Cardiac muscle cell (in vitro differentiated cells and primary cell): ENCODE measurements around the gene TRPC6. TPM values are rescaled to one million over a fixed set of nuclear protein-coding genes. Genes with fewer than 3 reads are reported as not detected.

ENCODE experiments used
- DNase-seq, 2 donors: peaks; one replicate each; pipeline versions ENCODE4 v3.0.0 to v3.0.0-alpha.2; 2010 to 2017; ENCODE audit warnings: low read depth in 1 of 2, low spot score in 1 of 2
- H3K27ac ChIP-seq: fragments of 200-600 bp; sonication (generic); 2 replicates; pipeline ENCODE4 v1.5.1; 2016
- H3K27me3 ChIP-seq: fragments of 200-600 bp; sonication (generic); 2 replicates; pipeline ENCODE4 v1.6.0; 2016; ENCODE audit warnings: control low read depth
- H3K36me3 ChIP-seq: fragments of 200-600 bp; sonication (generic); 2 replicates; pipeline ENCODE4 v1.5.1; 2016; ENCODE audit warnings: control low read depth
- H3K4me1 ChIP-seq: fragments of 200-600 bp; sonication (generic); 2 replicates; pipeline ENCODE4 v1.8.1; 2017; ENCODE audit warnings: low read depth, mild to moderate bottlenecking, mixed run types
- H3K4me3 ChIP-seq: fragments of 200-600 bp; sonication (generic); 2 replicates; pipeline ENCODE4 v1.5.1; 2016; ENCODE audit warnings: mild to moderate bottlenecking
- H3K9me3 ChIP-seq: fragments of 200-600 bp; sonication (generic); 2 replicates; pipeline ENCODE4 v1.5.1; 2017; ENCODE audit warnings: low read depth, mild to moderate bottlenecking, control low read depth
- CTCF ChIP-seq: IDR thresholded peaks from 2 replicates; pipeline ENCODE4 v1.5.1; 2012; ENCODE audit warnings: low read depth, mild to moderate bottlenecking, low read length
- polyA plus RNA-seq: library from polyadenylated mRNA; unstranded; fragments of >200 nt; fragmentation: Nextera tagmentation; extraction: Ambion mirVana; gene quantifications from 2 replicates; pipeline ENCODE4 v1.2.1, GENCODE V29; 2016
- total RNA-seq: library from RNA; depleted of rRNA; stranded (reverse); fragments of >200 nt; gene quantifications from 2 replicates; pipeline ENCODE4 v1.2.3, GENCODE V29; 2016

Gene TRPC6
- total and polyA plus RNA-seq, 2 experiments from 2014 or later = not detected

GRCh38 chr11:101600924-101601323 lies 17.1 kb upstream of the TRPC6 start:
- DNase-seq = no peak
- Histone ChIP-seq H3K27me3 (no peaks in the 10 kb centered on the region), H3K9me3 (no peaks in the 10 kb centered on the region), H3K4me3 (no peak overlapping the region), H3K27ac (no peak overlapping the region), H3K36me3 (no peaks in the 10 kb centered on the region), H3K4me1 (no peaks in the 10 kb centered on the region)
- TF ChIP-seq CTCF = no peak

GRCh38 chr11:101586965-101587364 lies 3.2 kb upstream of the TRPC6 start:
- Histone ChIP-seq H3K4me3 (no peak overlapping the region), H3K4me1 (no peaks in the 10 kb centered on the region), H3K36me3 (no peaks in the 10 kb centered on the region), H3K27ac (no peak overlapping the region), H3K27me3 (peaks cover 43% of the 10 kb centered on the region), H3K9me3 (no peaks in the 10 kb centered on the region)
- DNase-seq = no peak
- TF ChIP-seq CTCF = no peak

DNA sequence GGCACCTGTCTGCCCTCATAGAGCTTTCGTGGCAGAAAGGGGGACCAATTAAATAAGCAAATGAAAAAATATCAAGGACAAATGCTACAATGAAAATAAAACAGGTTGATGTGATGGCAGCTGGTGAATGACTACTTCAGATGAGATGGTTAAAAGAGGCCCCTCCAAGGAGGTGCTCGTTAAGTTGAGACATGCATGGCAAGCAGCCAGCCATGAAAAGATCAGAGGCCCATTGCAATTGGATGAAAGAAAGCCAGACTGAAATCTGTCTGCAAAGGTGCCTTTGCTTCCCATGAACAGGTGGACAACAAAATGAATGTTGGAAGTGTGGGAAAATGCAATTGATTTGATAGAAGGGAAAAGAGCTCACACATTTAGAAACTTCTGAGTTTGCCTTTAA lies 848 bp upstream of the TRPC6 start:
- Histone ChIP-seq H3K27me3 (peaks cover 57% of the 10 kb centered on the region), H3K9me3 (no peaks in the 10 kb centered on the region), H3K36me3 (no peaks in the 10 kb centered on the region), H3K4me3 (no peak overlapping the region), H3K27ac (no peak overlapping the region), H3K4me1 (no peaks in the 10 kb centered on the region)
- TF ChIP-seq CTCF = no peak
- DNase-seq = no peak

DNA sequence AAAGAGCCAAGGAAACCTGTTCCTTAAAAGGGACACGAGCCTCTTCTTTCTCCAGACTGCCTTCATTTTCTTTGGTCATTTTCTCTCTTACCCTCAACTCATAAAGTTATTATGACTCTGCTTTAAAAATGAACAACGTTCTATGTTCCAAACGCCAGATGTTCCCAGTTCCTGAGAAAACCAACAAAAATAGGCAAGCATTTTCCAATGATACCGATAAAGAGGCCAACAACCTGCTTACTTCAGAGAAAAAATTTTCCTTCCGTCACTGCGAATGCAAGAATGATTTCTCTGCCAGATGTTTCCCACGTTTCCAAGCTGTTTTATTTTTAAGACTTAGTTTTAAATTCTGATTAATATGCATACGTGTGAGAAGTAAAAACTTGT lies 315 bp upstream of the TRPC6 start:
- no peaks in the 10 kb centered on the region for H3K36me3 ChIP-seq
- H3K9me3 ChIP-seq = no peaks in the 10 kb centered on the region
- H3K4me3 ChIP-seq = peak overlapping the region; percentile 38
- no peak for DNase-seq
- peaks cover 57% of the 10 kb centered on the region for H3K27me3 ChIP-seq
- H3K27ac ChIP-seq = no peak overlapping the region
- no peaks in the 10 kb centered on the region for H3K4me1 ChIP-seq
- TF ChIP-seq CTCF = no peak

GRCh38 chr11:101582989-101583250 lies 887 bp downstream of the TRPC6 start:
- peaks cover 57% of the 10 kb centered on the region for H3K27me3 ChIP-seq
- H3K4me1 ChIP-seq = no peaks in the 10 kb centered on the region
- peak overlapping the region; percentile 38 for H3K4me3 ChIP-seq
- no peak for DNase-seq
- no peak for TF ChIP-seq CTCF
- no peak overlapping the region for H3K27ac ChIP-seq
- H3K36me3 ChIP-seq = no peaks in the 10 kb centered on the region
- H3K9me3 ChIP-seq = no peaks in the 10 kb centered on the region

GRCh38 chr11:101582236-101582988 lies 1.4 kb downstream of the TRPC6 start:
- no peaks in the 10 kb centered on the region for H3K36me3 ChIP-seq
- peak overlapping the region; percentile 38 for H3K4me3 ChIP-seq
- H3K9me3 ChIP-seq = no peaks in the 10 kb centered on the region
- peaks cover 57% of the 10 kb centered on the region for H3K27me3 ChIP-seq
- H3K4me1 ChIP-seq = no peaks in the 10 kb centered on the region
- peak in 1 of 2 donors; percentile 14 for DNase-seq
- no peak overlapping the region for H3K27ac ChIP-seq
- no peak for TF ChIP-seq CTCF
